AG09309 (cell line): ENCODE data around the gene AGBL4.

Experiments
- DNase-seq: peaks from one replicate; pipeline ENCODE4 v3.0.0-alpha.2; 2010; ENCODE audit warnings: low read depth
- H3K4me3 ChIP-seq: 2 replicates; pipeline ENCODE4 v1.5.1; 2011; ENCODE audit warnings: mild to moderate bottlenecking, low read depth, low read length, moderate library complexity; ENCODE audit not compliant: control insufficient read depth
- CTCF ChIP-seq: IDR thresholded peaks from 2 replicates; pipeline ENCODE4 v1.5.1; 2011; ENCODE audit warnings: mild to moderate bottlenecking, low read depth, low read length, inconsistent platforms; ENCODE audit not compliant: insufficient read depth, control insufficient read depth; ENCODE audit errors: missing control alignments

The AGBL4 gene

GRCh38 chr1:48924099-48924498, 1099.7 kb downstream of the AGBL4 start:
- no peak for DNase-seq
- H3K4me3 ChIP-seq, result no peak overlapping the region
- TF ChIP-seq CTCF, result no peak

GRCh38 chr1:48923116-48923515, 1100.6 kb downstream of the AGBL4 start:
- DNase-seq, result no peak
- TF ChIP-seq CTCF, result no peak
- H3K4me3 ChIP-seq, result no peak overlapping the region

- H3K4me3 ChIP-seq, result no peak overlapping the region
- no peak for DNase-seq
- TF ChIP-seq CTCF, result no peak
Measured at GRCh38 chr1:48920851-48921250, 1102.9 kb downstream of the AGBL4 start.

- no peak for TF ChIP-seq CTCF
- DNase-seq, result no peak
- no peak overlapping the region for H3K4me3 ChIP-seq
Measured at GRCh38 chr1:48917901-48918603, 1105.7 kb downstream of the AGBL4 start.

GRCh38 chr1:48917070-48917454, 1106.7 kb downstream of the AGBL4 start:
- DNase-seq, result no peak
- no peak for TF ChIP-seq CTCF
- no peak overlapping the region for H3K4me3 ChIP-seq

- TF ChIP-seq CTCF, result peak; percentile 65
- H3K4me3 ChIP-seq, result no peak overlapping the region
- DNase-seq, result peak; percentile 32
Measured at GRCh38 chr1:48916130-48917069, 1107.4 kb downstream of the AGBL4 start.
